Glomerular endothelial cell (primary cell): Measurements from ENCODE around the gene KRTAP10-9. TPM values are rescaled to one million over a fixed set of nuclear protein-coding genes. Genes with fewer than 3 reads are reported as not detected.
"Not testable (repeated sequence)": the region's sequence is repeated elsewhere in the genome, so short reads cannot be mapped to it uniquely, and the experiment has no call there.

Source experiments
- DNase-seq: peaks from one replicate; pipeline ENCODE4 v3.0.0-alpha.2; 2011; ENCODE audit warnings: low read depth, low spot score; ENCODE audit errors: extremely low read depth
- total RNA-seq: library from RNA; depleted of rRNA; stranded (reverse); fragments of >200 nt; gene quantifications from 2 replicates; pipeline ENCODE4 v1.2.3, GENCODE V29; 2015

Gene KRTAP10-9
- total RNA-seq, 1 donor from 2014 or later = not detected

- no peak for DNase-seq
Measured at GRCh38 chr21:44656868-44657267, 30.0 kb downstream of the KRTAP10-9 start.

- DNase-seq = no peak
Measured at GRCh38 chr21:44657635-44658540, 31.0 kb downstream of the KRTAP10-9 start, which contains the start of gene KRTAP12-3. Gene KRTAP12-3 (plus strand): TSS chr21:44657932. CDS start chr21:44657980, 48 bp downstream.

- no peak for DNase-seq
Measured at GRCh38 chr21:44658541-44658910, 31.6 kb downstream of the KRTAP10-9 start.

- no peak for DNase-seq
Measured at GRCh38 chr21:44658913-44659595, 32.2 kb downstream of the KRTAP10-9 start.

GRCh38 chr21:44661567-44661966 is 34.7 kb downstream of the KRTAP10-9 start:
- not testable (repeated sequence) for DNase-seq

- no peak for DNase-seq
Measured at GRCh38 chr21:44664691-44665090, 37.8 kb downstream of the KRTAP10-9 start.

- no peak for DNase-seq
Measured at GRCh38 chr21:44666401-44667320, 39.8 kb downstream of the KRTAP10-9 start, which contains the start of gene KRTAP12-2. Gene KRTAP12-2 (minus strand): TSS chr21:44666927. CDS start chr21:44666886, 41 bp downstream.

GRCh38 chr21:44667612-44668011 is 40.7 kb downstream of the KRTAP10-9 start:
- DNase-seq = no peak

- no peak for DNase-seq
Measured at GRCh38 chr21:44670642-44671432, 43.9 kb downstream of the KRTAP10-9 start.

GRCh38 chr21:44671911-44672310 is 45.0 kb downstream of the KRTAP10-9 start:
- DNase-seq = no peak

- no peak for DNase-seq
Measured at GRCh38 chr21:44677881-44678280, 51.0 kb downstream of the KRTAP10-9 start.

Other genes with a start within 250 kb of the KRTAP10-9 start
- gene LRRC3, start 171.6 kb upstream of the KRTAP10-9 start, total RNA-seq = 9.8 and 10.4 TPM in 2 replicates
- gene KRTAP10-1, start 86.9 kb upstream of the KRTAP10-9 start, total RNA-seq = not detected in 2 replicates
- not detected in 2 replicates for gene KRTAP10-2, start 75.6 kb upstream of the KRTAP10-9 start, total RNA-seq
- not detected in 2 replicates for gene KRTAP10-3, start 68.3 kb upstream of the KRTAP10-9 start, total RNA-seq
- not detected in 2 replicates for gene KRTAP10-4, start 53.4 kb upstream of the KRTAP10-9 start, total RNA-seq
- not detected in 2 replicates for gene KRTAP10-5, start 46.5 kb upstream of the KRTAP10-9 start, total RNA-seq
- not detected in 2 replicates for gene KRTAP10-6, start 34.6 kb upstream of the KRTAP10-9 start, total RNA-seq
- gene KRTAP10-7, start 26.5 kb upstream of the KRTAP10-9 start, total RNA-seq = not detected in 2 replicates
- not detected in 2 replicates for gene KRTAP10-8, start 15.0 kb upstream of the KRTAP10-9 start, total RNA-seq
- gene KRTAP10-10, start 10.3 kb downstream of the KRTAP10-9 start, total RNA-seq = not detected in 2 replicates
- gene KRTAP10-11, start 19.3 kb downstream of the KRTAP10-9 start, total RNA-seq = not detected in 2 replicates
- gene KRTAP12-4, start 27.6 kb downstream of the KRTAP10-9 start, total RNA-seq = not detected in 2 replicates
- not detected in 2 replicates for gene KRTAP12-3, start 30.8 kb downstream of the KRTAP10-9 start, total RNA-seq
- not detected in 2 replicates for gene KRTAP12-2, start 39.8 kb downstream of the KRTAP10-9 start, total RNA-seq
- not detected in 2 replicates for gene KRTAP12-1, start 55.1 kb downstream of the KRTAP10-9 start, total RNA-seq
- gene KRTAP10-12, start 70.1 kb downstream of the KRTAP10-9 start, total RNA-seq = not detected in 2 replicates
- 0.12 TPM in 1 of 2 replicates, not detected in the other for gene TSPEAR, start 84.5 kb downstream of the KRTAP10-9 start, total RNA-seq
- 42.6 and 74.9 TPM in 2 replicates for gene UBE2G2, start 174.7 kb downstream of the KRTAP10-9 start, total RNA-seq
- 59.8 and 79.2 TPM in 2 replicates for gene SUMO3, start 191.0 kb downstream of the KRTAP10-9 start, total RNA-seq
- 464 and 500 TPM in 2 replicates for gene PTTG1IP, start 246.6 kb downstream of the KRTAP10-9 start, total RNA-seq